ENCODE measurements around the gene CABYR.
A peak's percentile ranks its signal among the peaks of the same experiment; 100 is the strongest.

Gene CABYR, protein sequence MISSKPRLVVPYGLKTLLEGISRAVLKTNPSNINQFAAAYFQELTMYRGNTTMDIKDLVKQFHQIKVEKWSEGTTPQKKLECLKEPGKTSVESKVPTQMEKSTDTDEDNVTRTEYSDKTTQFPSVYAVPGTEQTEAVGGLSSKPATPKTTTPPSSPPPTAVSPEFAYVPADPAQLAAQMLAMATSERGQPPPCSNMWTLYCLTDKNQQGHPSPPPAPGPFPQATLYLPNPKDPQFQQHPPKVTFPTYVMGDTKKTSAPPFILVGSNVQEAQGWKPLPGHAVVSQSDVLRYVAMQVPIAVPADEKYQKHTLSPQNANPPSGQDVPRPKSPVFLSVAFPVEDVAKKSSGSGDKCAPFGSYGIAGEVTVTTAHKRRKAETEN

DNA sequence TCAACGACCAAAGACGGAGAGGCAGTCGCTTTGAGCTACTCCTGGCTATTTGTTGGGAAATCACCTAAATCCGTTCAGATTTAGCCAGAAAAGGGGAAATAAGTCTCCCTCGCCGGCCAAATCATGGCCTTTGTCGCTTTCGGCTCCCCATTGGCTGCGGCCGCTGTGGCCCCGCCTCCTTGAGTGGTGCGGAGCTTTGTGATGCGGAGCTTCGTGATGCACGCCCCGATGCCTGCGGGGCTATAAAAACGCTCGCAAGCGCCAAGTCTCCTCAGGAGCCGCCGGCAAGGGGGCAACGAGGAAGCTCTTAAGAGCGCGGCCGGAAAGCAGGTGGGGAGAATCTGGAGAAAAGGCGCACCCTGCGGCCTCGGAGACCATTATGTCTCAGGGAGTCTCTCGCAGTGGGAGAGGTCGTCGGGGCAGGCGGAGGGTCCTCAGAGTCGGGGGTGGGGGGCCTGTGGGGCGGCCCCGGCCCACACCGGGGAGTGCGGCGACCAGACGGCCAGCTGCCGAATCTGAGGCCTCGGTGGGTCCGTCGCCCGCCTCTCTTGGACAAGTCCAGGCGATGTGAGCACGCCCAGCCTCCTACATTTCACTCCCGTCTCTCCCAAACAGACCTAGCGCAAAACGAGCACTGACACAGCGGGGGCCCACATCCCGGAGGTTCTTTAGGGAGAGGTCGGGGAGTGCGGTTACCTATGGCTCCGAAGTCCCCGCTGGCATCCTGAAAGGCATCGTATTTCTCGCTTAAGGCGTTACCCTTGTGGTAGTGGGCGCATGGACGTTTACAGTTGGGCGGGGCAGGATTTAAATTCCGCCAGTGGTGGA lies at the start of gene CABYR:
CABYR (plus strand) TSS at position 274 of the 828 bp plus-strand sequence. CDS start 4,053 bp downstream, outside the sequence.
- peak; percentile 48 to 58 for DNase-seq (ENCODE audit: low read depth in 1 of 2, low spot score in 1 of 2)

DNA sequence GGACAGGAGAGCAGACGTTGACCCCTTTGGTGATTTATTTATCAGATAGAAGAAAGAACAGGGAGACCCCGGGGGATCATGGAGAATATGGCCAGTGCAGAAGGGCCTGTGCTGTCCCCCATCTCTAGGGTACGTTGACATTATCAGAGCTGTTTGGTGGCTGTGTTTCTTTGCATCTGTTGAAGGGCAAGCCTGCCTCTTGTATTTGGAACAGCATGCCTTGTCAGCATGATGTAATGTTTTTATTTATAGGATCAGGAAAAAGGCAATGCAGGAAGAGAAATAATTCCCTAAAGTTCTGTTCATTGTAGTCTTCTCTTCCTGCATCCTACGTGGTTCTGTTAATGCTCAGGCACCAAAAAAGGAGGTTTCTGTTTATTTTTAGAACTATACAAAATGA lies 49.8 kb upstream of the CABYR start:
- DNase-seq (ENCODE audit: low read depth in 1 of 2, low spot score in 1 of 2), result no peak

DNA sequence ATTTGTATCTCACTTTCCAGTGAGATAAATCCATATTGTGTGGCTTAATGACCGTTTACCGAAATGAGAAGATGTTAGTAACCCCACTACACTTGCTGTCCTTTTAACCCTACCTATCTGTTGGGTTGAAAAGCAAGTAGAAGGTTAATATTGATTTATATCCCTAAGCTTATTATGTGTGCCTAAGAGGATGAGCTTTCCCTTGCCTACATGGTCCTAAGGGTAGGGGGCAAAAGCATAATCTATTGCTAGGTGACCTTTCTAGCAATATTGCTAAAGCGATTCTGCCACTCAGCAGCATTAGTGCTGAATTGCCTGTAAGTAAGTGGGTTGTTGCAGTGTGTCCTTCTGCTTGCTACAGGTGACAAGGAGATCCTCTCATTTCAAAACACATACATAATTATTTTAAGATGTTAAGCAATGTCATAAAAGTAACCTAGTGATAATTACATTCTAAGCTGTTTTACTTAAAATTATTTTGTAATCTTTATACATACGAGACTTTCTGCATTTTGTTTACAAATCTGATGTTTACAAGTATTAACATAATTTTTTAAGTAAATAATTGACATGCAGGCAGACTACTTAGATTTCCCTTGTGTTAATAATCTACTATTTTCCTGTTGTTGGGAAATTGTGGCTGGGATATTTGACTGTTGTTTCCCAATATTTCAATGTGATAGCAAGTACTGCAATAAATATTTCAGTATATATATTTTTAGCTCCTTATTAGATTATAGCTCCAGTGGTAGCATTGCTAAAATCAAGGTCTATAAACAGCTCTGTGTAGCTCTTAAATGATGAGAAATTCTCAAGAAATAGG lies 49.1 kb upstream of the CABYR start:
- no peak for DNase-seq (ENCODE audit: low read depth in 1 of 2, low spot score in 1 of 2)

GRCh38 chr18:24090876-24091275 lies 48.0 kb upstream of the CABYR start:
- DNase-seq (ENCODE audit: low read depth in 1 of 2, low spot score in 1 of 2), result no peak

DNA sequence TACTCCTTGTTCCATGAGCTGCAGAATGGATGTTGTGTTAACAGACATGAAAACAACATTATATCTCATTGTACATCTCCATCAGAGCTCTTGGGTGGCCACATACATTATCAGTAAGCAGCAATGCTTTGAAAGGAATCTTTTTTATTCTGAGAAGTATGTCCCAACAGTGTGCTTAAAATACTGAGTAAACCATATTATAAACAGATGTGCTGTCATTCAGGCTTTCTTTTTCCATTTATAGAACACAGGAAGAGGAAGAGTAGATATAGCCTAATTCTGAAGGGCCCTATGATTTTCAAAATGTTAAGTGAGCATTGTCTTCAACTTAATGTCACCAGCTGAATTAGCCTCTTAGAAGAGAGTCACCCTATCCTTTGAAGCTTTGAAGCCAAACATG lies 44.3 kb upstream of the CABYR start:
- DNase-seq (ENCODE audit: low read depth in 1 of 2, low spot score in 1 of 2), result no peak

- no peak for DNase-seq (ENCODE audit: low read depth in 1 of 2, low spot score in 1 of 2)
Measured at GRCh38 chr18:24095976-24096375, 42.9 kb upstream of the CABYR start.

GRCh38 chr18:24103320-24104021 lies 35.4 kb upstream of the CABYR start:
- DNase-seq (ENCODE audit: low read depth in 1 of 2, low spot score in 1 of 2), result no peak

- no peak for DNase-seq (ENCODE audit: low read depth in 1 of 2, low spot score in 1 of 2)
Measured at GRCh38 chr18:24104486-24104885, 34.4 kb upstream of the CABYR start.

GRCh38 chr18:24108641-24109040 lies 30.2 kb upstream of the CABYR start:
- no peak for DNase-seq (ENCODE audit: low read depth in 1 of 2, low spot score in 1 of 2)

DNA sequence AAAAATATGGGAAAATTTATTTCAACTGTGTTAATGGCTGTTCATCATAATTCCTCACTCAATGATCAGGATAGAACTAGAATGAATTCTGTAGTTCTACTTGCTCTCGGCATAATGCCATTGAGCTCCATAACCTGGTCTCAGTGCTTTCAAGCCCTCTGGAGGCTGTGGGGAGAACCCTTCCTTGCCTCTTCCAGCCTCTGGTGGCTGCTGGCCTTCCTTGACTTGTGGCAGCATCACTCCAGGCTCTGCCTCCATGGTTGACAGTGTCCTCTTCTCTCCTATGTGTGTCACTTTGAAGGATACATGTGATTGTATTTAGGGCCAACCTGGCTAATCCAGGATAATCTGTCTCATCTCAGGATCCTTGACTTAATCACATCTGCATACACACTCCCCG lies 26.9 kb upstream of the CABYR start:
- DNase-seq (ENCODE audit: low read depth in 1 of 2, low spot score in 1 of 2), result no peak

GRCh38 chr18:24112464-24112863 lies 26.4 kb upstream of the CABYR start:
- DNase-seq (ENCODE audit: low read depth in 1 of 2, low spot score in 1 of 2), result no peak

- no peak for DNase-seq (ENCODE audit: low read depth in 1 of 2, low spot score in 1 of 2)
Measured at GRCh38 chr18:24112874-24113615, 25.8 kb upstream of the CABYR start.

- no peak for DNase-seq (ENCODE audit: low read depth in 1 of 2, low spot score in 1 of 2)
Measured at GRCh38 chr18:24114924-24115549, 23.8 kb upstream of the CABYR start.

GRCh38 chr18:24115628-24116027 lies 23.2 kb upstream of the CABYR start:
- DNase-seq (ENCODE audit: low read depth in 1 of 2, low spot score in 1 of 2), result no peak

- peak; percentile 62 to 74 for DNase-seq (ENCODE audit: low read depth in 1 of 2, low spot score in 1 of 2)
Measured at GRCh38 chr18:24118750-24119577, 19.9 kb upstream of the CABYR start.

DNA sequence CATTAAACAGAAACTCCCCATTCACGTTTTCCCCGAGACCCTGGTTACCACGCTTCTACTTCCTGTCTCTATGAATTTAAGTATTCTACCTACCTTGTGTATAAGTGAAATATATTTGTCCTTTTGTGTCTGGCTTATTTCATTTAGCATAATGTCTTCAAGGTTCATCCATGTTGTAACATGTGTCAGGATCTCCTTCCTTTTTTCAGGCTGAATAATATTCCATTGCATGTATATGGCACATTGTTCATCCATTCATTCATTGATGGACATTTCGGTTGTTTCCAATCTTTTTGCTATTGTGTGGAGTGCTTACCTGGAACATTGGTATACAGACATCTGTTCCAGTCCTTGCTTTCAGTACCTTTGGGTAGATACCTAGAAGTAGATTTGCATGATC lies 18.2 kb upstream of the CABYR start:
- no peak for DNase-seq (ENCODE audit: low read depth in 1 of 2, low spot score in 1 of 2)

DNA sequence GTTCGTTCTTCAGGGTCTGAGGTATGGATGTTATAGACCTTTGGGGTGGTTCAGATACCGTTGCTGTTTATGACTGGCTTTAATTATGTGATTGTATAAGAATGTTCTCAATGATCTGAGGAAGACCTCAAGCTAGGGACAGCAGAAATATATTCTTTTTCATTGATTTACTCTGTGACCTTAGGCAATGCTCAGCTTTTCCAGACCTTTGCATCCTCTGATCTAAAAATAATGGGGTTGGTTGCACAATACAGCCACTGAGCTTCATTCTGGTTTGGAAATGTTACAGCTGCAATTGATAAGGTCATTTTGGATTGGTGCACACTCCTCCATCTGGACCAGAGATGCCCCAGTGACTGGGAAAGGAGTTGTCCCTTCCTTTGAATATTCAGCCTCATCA lies 17.2 kb upstream of the CABYR start:
- no peak for DNase-seq (ENCODE audit: low read depth in 1 of 2, low spot score in 1 of 2)

GRCh38 chr18:24126155-24126961 lies 12.5 kb upstream of the CABYR start:
- DNase-seq (ENCODE audit: low read depth in 1 of 2, low spot score in 1 of 2), result no peak
